ENCODE data around the gene NUDCD2.
"Not testable (repeated sequence)": the region's sequence is repeated elsewhere in the genome, so short reads cannot be mapped to it uniquely, and the experiment has no call there.

The NUDCD2 gene

DNA sequence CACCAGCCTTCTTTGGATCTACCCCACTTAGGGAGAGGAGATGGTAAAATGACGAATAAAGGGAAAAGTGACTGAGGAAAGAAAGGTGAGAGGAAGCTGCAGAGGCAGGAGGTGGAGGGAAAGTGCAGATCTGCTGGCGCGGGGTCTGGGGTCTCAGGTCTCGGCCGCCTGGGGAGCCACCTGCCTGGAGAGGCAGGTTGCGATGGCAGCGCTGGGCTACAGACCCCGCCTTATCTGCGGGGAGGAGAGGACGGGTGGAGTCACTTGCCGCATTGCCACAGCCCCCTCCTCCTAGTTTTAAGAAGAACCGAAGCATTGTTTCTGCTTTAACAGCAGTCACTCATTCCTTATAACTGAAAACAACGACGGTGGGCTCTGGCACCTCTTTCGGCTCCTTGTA is 44.2 kb downstream of the NUDCD2 start:
- FAIRE-seq, result not testable (repeated sequence)

DNA sequence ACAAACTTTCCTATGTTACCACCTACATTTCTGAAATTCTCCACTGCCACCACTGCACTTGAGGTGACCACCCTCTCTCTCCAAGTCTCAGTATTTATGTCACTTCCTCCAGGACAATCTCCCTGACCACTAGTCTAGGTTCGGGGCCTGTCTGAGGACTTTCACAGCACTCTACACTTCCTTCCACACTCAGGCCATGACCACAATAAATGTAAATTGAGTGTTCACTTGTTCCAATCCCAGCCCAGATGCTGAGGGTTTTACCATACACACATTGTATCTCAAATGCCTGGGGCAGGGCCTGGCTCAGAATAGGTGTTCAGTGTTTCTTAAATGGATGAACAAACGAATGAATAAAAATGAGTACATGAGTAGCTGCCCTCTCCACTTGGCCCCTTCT is 49.4 kb downstream of the NUDCD2 start:
- FAIRE-seq, result no peak

GRCh38 chr5:163409384-163409783 is 50.5 kb downstream of the NUDCD2 start:
- no peak for FAIRE-seq

DNA sequence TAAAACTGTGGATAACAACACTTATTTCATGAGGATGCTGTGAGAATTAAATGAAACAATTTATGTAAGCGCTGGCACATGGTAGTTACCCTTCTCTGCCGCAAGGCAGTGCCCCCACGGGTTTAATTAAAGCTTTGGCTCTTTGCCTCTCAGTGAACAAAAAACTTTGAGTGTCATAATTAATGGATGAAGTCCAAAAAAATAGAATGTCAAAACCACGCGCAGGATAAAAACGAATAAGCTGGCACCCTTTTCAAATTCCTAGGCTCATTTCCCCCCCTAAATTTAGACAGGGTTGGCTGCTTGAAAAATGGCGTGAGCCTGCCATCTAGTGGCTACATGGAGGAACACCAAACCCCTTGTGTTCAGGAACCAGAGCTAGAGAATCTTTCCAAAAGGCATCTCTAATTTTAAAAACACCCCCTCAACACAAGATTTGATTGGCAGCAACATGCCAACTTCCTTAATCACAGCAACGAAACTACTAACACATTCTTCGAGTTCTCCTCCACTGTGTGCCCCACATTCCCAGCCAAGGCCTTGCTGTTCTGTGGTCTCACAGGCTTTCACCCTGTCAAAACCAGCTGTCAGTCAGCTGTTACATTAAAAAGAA is 51.5 kb downstream of the NUDCD2 start:
- no peak for FAIRE-seq

- FAIRE-seq, result no peak
These were observed 52.8 kb downstream of the NUDCD2 start for GRCh38 chr5:163407034-163407655.

- FAIRE-seq, result no peak
These were observed 55.3 kb downstream of the NUDCD2 start for GRCh38 chr5:163404364-163405173.

- no peak for FAIRE-seq
These were observed 57.9 kb downstream of the NUDCD2 start for GRCh38 chr5:163402007-163402406.

DNA sequence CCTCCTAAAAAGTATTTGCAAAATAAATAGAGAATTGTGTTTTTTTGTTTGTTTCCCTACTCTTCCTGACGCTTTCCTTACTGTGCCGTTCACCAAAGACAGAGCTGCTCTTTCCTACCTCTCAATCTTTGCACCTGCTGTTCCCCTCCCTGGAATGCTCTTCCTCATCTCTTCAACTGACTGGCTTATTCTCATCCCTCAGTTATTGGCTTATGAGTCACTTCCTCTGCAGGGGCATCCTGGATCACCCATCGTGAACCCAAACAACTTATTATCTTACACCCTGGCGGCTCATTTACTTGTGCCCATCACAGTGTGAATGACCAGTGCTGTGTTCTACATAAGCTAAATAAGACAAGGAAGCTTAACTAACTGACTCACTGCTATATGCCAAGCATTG is 58.6 kb downstream of the NUDCD2 start:
- no peak for FAIRE-seq

DNA sequence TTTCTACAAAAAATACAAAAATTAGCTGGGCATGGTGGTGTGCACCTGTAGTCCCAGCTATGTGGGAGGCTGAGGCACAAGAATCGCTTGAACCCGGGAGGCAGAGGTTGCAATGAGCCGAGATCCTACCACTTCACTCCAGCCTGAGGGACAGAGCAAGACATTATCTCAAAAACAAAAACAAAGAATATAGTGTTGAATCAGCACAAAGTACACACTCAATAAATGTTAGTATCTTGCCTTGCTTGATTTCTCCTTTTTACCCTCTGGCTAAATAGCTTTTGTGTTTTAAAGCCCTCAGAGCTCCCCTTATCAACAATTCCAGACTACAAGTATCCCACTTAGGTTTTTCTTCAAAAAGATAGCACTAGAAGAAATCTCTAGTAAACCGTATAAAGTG is 60.0 kb downstream of the NUDCD2 start:
- FAIRE-seq, result no peak

GRCh38 chr5:163397354-163397753 is 62.5 kb downstream of the NUDCD2 start:
- FAIRE-seq, result no peak

DNA sequence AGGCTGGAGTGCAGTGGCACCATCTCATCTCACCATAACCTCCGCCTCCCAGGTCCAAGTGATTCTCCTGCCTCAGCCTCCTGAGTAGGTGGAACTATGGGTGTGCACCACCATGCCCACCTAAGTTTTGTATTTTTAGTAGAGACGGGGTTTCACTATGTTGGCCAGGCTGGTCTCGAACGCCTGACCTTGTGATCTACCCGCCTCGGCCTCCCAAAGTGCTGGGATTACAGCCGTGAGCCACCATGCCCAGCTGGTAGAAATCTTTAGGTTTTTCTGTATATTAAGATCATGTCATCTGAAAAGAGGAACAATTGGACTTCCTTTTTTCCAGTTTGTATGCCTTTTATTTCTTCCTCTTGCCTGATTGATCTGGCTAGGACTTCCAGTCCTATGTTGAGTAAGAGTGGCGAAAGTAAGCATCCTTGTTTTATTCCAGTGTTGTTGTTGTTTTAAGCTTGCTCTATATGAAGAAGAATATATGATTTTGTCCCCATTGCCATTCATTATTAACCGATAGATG is 63.0 kb downstream of the NUDCD2 start:
- FAIRE-seq, result not testable (repeated sequence)

Measured in colon (tissue), 2 donors.